AG09309 (cell line): Measurements from ENCODE around the gene POLR3F.

Source experiments
- DNase-seq: peaks from one replicate; pipeline ENCODE4 v3.0.0-alpha.2; 2010; ENCODE audit warnings: low read depth
- H3K4me3 ChIP-seq: 2 replicates; pipeline ENCODE4 v1.5.1; 2011; ENCODE audit warnings: mild to moderate bottlenecking, low read depth, low read length, moderate library complexity; ENCODE audit not compliant: control insufficient read depth
- CTCF ChIP-seq: IDR thresholded peaks from 2 replicates; pipeline ENCODE4 v1.5.1; 2011; ENCODE audit warnings: mild to moderate bottlenecking, low read depth, low read length, inconsistent platforms; ENCODE audit not compliant: insufficient read depth, control insufficient read depth; ENCODE audit errors: missing control alignments

POLR3F gene

DNA sequence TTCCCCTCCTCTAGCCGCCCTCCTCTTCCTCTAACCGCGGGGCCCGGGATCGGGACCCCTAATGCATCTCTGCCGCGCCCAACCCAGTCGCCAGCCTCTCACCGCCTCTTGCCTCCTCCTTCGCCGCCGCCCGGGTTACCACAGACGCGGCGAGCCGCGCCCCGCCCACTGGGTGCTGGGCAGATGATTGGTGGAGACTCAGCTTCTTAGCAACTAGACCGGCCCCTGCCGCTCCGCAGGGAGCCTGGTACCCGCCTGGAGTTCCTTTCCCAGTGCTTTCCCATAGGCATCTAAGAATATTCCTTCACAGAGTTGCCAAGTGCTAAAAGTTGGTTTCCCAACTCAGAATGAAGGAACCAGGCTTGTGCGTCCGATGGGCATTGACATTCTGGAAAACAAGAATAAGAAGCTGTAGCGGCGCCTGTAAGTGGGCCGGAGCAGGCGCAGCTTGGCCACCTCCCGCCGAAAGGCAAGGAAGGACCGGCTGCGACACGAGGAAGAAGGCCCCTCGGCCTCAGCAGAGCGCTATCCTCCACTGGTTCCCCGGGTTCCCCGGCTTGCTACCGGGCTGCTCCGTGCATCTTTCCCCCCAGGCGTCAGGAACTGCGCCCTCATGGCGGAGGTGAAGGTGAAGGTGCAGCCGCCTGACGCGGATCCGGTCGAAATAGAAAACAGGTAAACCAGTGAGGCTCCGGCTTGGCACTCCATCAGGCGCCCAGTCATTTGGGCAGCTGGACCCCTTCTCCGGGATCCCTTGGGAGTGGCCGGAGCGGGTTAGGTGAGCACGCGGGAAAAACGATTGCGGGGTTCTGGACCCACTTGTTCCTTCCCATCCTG lies at the start of gene POLR3F, which contains the start of gene DZANK1:
Gene POLR3F (plus strand): TSS at position 497 of the 837 bp plus-strand sequence. CDS start 117 bp downstream, at position 614.
Gene DZANK1 (minus strand): TSS at position 137 of the 837 bp plus-strand sequence. CDS start 1,672 bp downstream, outside the sequence.
- peak within 1 kb of the TSS; percentile 69 for H3K4me3 ChIP-seq
- DNase-seq, result peak; percentile 84

GRCh38 chr20:18421608-18422007 lies 45.6 kb upstream of the POLR3F start:
- TF ChIP-seq CTCF, result no peak
- no peak overlapping the region for H3K4me3 ChIP-seq
- DNase-seq, result no peak

More for the DNA sequence above, at the start of gene POLR3F, which contains the start of gene DZANK1:
- TF ChIP-seq CTCF, result no peak

- no peak overlapping the region for H3K4me3 ChIP-seq
- no peak for DNase-seq
- TF ChIP-seq CTCF, result no peak
Observed at GRCh38 chr20:18427214-18427613, 40.0 kb upstream of the POLR3F start.

DNA sequence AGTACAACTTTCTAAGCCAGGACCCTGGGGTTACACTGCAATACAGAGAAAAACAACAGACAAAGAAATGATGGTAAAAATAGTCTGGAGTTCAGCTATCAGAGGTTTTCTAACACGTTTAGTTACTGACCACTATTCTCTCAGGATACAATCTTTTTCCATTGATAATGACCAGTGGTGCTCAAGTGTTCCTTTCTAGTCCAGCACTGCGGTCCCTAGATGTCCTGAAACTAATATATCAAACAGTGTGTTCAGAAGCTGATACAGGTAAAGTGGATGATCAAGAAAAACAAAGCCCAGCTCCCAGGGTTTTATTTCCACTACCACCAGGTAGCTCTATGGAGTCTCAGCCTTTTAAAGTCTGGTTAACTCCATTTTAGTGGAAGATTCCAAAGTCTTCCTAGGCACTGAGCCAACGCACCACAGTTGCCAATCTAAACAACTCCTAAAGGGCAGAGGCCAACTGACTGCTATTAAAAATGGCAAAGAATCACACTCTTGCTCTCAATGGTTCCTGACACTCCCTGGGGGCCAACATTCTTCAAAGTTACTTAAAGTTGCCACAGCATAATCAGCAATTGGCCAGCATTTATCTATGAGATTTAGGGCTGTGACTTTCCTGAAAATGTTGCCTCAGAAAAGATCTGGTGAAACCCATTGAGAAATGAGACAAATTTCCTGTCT lies 38.6 kb upstream of the POLR3F start:
- no peak overlapping the region for H3K4me3 ChIP-seq
- no peak for TF ChIP-seq CTCF
- DNase-seq, result no peak

GRCh38 chr20:18430172-18430826 lies 36.9 kb upstream of the POLR3F start:
- H3K4me3 ChIP-seq, result no peak overlapping the region
- DNase-seq, result no peak
- no peak for TF ChIP-seq CTCF

GRCh38 chr20:18431206-18431605 lies 36.0 kb upstream of the POLR3F start:
- no peak overlapping the region for H3K4me3 ChIP-seq
- DNase-seq, result no peak
- no peak for TF ChIP-seq CTCF
